ENCODE results near the gene C3orf18.

Gene C3orf18

GRCh38 chr3:50588759-50589433 lies 21.3 kb upstream of the C3orf18 start:
- TF ChIP-seq CTCF (IDR thresholded peaks at IDR 0.05), result no peak

- TF ChIP-seq CTCF (IDR thresholded peaks at IDR 0.05), result no peak
These were observed 20.5 kb upstream of the C3orf18 start for GRCh38 chr3:50587806-50588758.

GRCh38 chr3:50587373-50587772 lies 19.8 kb upstream of the C3orf18 start:
- no peak for TF ChIP-seq CTCF (IDR thresholded peaks at IDR 0.05)

- no peak for TF ChIP-seq CTCF (IDR thresholded peaks at IDR 0.05)
These were observed 19.2 kb upstream of the C3orf18 start for GRCh38 chr3:50586763-50587070.

- no peak for TF ChIP-seq CTCF (IDR thresholded peaks at IDR 0.05)
These were observed 18.6 kb upstream of the C3orf18 start for GRCh38 chr3:50585919-50586762.

GRCh38 chr3:50584391-50584790 lies 16.8 kb upstream of the C3orf18 start:
- no peak for TF ChIP-seq CTCF (IDR thresholded peaks at IDR 0.05)

GRCh38 chr3:50583897-50584296 lies 16.4 kb upstream of the C3orf18 start:
- TF ChIP-seq CTCF (IDR thresholded peaks at IDR 0.05), result no peak

Measured in LNCAP (cell line).